SU-DHL-6 (cell line): ENCODE data around the gene CPNE2.

Source experiments
- H2AFZ ChIP-seq: fragments of 200-600 bp; sonication (generic); 2 replicates; pipeline ENCODE4 v1.6.1; 2014; ENCODE audit warnings: low read depth, mild to moderate bottlenecking, moderate library complexity, mixed read lengths, antibody characterized with exemption, low read length; ENCODE audit not compliant: severe bottlenecking
- H3F3A ChIP-seq: fragments of 200-600 bp; shearing (Covaris generic); 2 replicates; pipeline ENCODE4 v1.6.0; 2016; ENCODE audit warnings: antibody characterized with exemption, mild to moderate bottlenecking; ENCODE audit not compliant: insufficient read depth
- H3K27ac ChIP-seq: fragments of 200-600 bp; sonication (generic); 2 replicates; pipeline ENCODE4 v1.5.1; 2016; ENCODE audit warnings: low read depth, mild to moderate bottlenecking, low read length, moderate library complexity, mixed read lengths
- H3K27me3 ChIP-seq: fragments of 200-600 bp; sonication (generic), shearing (Covaris generic); 2 replicates; pipeline ENCODE4 v1.6.0; 2014; ENCODE audit warnings: mild to moderate bottlenecking, low read length
- H3K36me3 ChIP-seq: fragments of 200-600 bp; sonication (generic); 2 replicates; pipeline ENCODE4 v1.6.1; 2014; ENCODE audit warnings: mild to moderate bottlenecking, low read length, mixed read lengths
- H3K4me2 ChIP-seq: fragments of 300-600, 200-600 bp; shearing (Covaris generic), sonication (generic); 2 replicates; pipeline ENCODE4 v1.6.0; 2014; ENCODE audit warnings: low read length, low read depth, mild to moderate bottlenecking; ENCODE audit not compliant: poor library complexity, severe bottlenecking
- H3K4me3 ChIP-seq: fragments of 200-600 bp; sonication (generic); 2 replicates; pipeline ENCODE4 v1.5.1; 2014; ENCODE audit warnings: antibody characterized with exemption, low read length, mild to moderate bottlenecking, mixed read lengths; ENCODE audit not compliant: insufficient read depth, poor library complexity, severe bottlenecking
- H3K79me2 ChIP-seq: fragments of 200-600 bp; sonication (generic); 2 replicates; pipeline ENCODE4 v1.6.1; 2014; ENCODE audit warnings: mild to moderate bottlenecking, low read length, moderate library complexity; ENCODE audit not compliant: insufficient read depth
- H3K9ac ChIP-seq: fragments of 200-600 bp; sonication (generic); 2 replicates; pipeline ENCODE4 v1.7.0; 2014; ENCODE audit warnings: mild to moderate bottlenecking, low read length
- H3K9me2 ChIP-seq: fragments of 200-600 bp; sonication (generic); replicated peaks from 2 replicates; pipeline ENCODE4 v1.6.1; 2014; ENCODE audit warnings: low read length; ENCODE audit not compliant: insufficient read depth
- H3K9me3 ChIP-seq: fragments of 200-600 bp; sonication (generic); 2 replicates; pipeline ENCODE4 v1.6.1; 2014; ENCODE audit warnings: low read length, mixed read lengths; ENCODE audit not compliant: insufficient read depth
- H4K20me1 ChIP-seq: fragments of 200-600 bp; sonication (generic); 2 replicates; pipeline ENCODE4 v1.6.1; 2014; ENCODE audit warnings: low read depth, mild to moderate bottlenecking, antibody characterized with exemption, low read length, moderate library complexity, mixed read lengths
- EZH2phosphoT487 ChIP-seq: fragments of 200-600 bp; sonication (generic), shearing (Covaris generic); conservative IDR thresholded peaks from 2 replicates; pipeline ENCODE4 v1.6.1; 2018; ENCODE audit warnings: mild to moderate bottlenecking, antibody characterized with exemption, low read length, moderate library complexity, mixed read lengths
- TF ChIP-seq, protein P1 (sequence below): fragments of 200-600 bp; sonication (generic); IDR thresholded peaks from one replicate; pipeline ENCODE4 v1.5.1; 2017; ENCODE audit warnings: antibody characterized with exemption, mild to moderate bottlenecking, low read length, moderate library complexity; ENCODE audit not compliant: insufficient read depth, poor library complexity, severe bottlenecking

The CPNE2 gene

DNA sequence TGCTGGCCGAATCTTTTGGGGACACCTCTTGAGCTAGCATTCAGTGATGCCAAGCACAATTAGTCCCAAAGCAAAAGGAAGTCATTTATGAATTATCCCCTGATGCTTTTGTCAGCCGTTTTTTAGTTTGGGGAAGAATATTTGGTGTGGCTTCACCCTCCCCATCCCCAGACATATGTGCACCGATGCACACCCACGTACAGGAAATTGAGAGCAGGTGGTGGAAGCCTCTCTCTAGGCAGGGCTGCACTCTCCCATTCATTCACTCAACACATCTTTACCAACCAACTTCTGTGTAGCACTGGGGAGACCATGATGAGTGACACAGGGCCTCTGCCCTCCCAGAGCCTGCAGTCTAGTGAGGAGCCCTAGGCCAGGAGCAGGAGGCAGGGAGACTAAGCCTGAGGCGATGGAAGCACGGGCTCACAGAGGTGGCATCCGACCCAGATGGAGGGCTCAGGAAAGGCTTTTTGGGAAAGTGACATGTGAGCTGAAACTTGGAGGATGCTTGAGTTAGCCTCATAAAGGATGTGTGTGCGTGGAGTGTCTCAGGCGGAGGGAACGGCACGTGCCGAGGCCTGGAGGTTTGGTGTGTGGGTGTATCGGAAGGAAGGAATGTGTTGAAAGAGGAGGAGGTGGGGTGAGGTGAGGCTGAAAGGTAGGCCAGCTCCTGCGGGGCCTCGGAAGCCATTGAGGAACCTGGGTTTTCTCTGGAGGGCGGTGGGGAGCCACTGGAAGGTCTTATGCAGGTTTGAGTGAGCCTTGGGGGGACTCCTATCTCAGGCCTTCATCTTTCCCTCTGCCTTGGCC is 49.6 kb downstream of the CPNE2 start:
- no peaks in the 10 kb centered on the region for H3K9me2 ChIP-seq
- no peaks in the 10 kb centered on the region for H3F3A ChIP-seq
- H3K9ac ChIP-seq: no peak overlapping the region
- no peaks in the 10 kb centered on the region for H3K36me3 ChIP-seq
- no peaks in the 10 kb centered on the region for H4K20me1 ChIP-seq
- no peaks in the 10 kb centered on the region for H3K9me3 ChIP-seq
- H3K79me2 ChIP-seq: no peaks in the 10 kb centered on the region
- no peak for TF ChIP-seq EZH2phosphoT487
- TF ChIP-seq, protein P1, sequence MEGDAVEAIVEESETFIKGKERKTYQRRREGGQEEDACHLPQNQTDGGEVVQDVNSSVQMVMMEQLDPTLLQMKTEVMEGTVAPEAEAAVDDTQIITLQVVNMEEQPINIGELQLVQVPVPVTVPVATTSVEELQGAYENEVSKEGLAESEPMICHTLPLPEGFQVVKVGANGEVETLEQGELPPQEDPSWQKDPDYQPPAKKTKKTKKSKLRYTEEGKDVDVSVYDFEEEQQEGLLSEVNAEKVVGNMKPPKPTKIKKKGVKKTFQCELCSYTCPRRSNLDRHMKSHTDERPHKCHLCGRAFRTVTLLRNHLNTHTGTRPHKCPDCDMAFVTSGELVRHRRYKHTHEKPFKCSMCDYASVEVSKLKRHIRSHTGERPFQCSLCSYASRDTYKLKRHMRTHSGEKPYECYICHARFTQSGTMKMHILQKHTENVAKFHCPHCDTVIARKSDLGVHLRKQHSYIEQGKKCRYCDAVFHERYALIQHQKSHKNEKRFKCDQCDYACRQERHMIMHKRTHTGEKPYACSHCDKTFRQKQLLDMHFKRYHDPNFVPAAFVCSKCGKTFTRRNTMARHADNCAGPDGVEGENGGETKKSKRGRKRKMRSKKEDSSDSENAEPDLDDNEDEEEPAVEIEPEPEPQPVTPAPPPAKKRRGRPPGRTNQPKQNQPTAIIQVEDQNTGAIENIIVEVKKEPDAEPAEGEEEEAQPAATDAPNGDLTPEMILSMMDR: no peak
- no peak overlapping the region for H3K27ac ChIP-seq
- H2AFZ ChIP-seq: no peak overlapping the region
- no peaks in the 10 kb centered on the region for H3K27me3 ChIP-seq
- H3K4me3 ChIP-seq: no peak overlapping the region
- no peak overlapping the region for H3K4me2 ChIP-seq

DNA sequence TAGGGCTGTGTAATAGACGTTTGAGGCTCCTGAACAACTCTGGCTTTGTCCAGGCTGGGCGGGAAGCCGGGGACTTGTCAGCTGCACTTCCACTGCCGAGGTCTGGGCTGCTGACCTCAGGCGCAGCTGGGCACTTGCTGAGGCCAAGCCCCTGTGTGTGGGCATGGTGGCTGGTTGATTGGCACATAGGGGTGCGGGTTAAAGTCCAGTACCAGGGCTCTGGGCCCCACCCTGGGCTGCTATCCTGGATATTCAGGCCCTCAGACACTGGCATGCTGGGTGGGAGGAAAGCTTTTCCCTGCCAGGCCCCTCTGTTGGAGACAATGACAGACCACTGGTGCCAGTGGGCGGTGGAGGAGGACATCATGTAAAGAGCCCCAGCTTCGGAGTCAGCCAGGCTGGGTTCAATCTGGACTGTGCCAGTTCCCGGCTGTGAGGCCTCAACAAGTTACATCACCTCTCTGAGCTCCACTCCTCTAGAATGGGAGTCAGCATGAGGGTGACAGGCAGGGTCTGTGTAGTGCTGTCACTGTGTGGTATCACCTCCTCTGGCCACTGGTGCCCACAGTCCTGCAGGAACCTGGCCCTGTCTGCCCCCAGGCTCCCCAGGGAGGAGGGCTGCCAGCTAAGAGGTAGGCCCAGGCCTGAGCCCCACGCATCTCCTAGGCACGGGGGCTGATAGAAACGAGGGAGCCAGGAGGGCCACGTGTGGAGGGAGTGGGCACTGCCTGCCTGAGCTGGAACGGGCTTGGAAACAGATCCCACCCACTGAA is 51.0 kb downstream of the CPNE2 start:
- H3F3A ChIP-seq: no peaks in the 10 kb centered on the region
- H3K4me3 ChIP-seq: no peak overlapping the region
- no peaks in the 10 kb centered on the region for H3K36me3 ChIP-seq
- TF ChIP-seq EZH2phosphoT487: no peak
- TF ChIP-seq, protein P1: no peak
- H3K9me3 ChIP-seq: no peaks in the 10 kb centered on the region
- H3K27ac ChIP-seq: no peak overlapping the region
- no peaks in the 10 kb centered on the region for H4K20me1 ChIP-seq
- H3K9me2 ChIP-seq: no peaks in the 10 kb centered on the region
- no peak overlapping the region for H3K9ac ChIP-seq
- H2AFZ ChIP-seq: no peak overlapping the region
- no peak overlapping the region for H3K4me2 ChIP-seq
- no peaks in the 10 kb centered on the region for H3K27me3 ChIP-seq
- H3K79me2 ChIP-seq: no peaks in the 10 kb centered on the region

DNA sequence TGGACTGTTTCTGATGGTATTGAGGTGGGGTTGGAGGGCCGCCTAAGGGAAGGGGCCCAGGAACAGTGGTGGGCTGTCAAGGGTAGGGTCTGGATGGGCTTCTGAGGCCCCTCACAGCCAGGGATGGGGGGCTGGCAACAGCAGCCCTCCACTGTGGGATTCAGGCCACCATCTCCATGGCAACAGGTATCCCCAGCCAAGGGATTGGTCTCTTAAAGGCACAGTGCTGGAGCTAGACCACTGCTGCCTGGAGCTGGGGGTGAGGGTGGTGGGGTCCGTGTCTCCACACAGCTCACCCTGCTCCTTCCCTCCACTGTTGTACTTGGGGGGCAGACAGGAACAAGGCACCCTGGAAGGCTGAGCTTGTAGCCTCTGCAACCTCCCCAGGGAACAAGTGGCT is 51.6 kb downstream of the CPNE2 start:
- no peaks in the 10 kb centered on the region for H3K27me3 ChIP-seq
- H3K27ac ChIP-seq: no peak overlapping the region
- H3K9ac ChIP-seq: no peak overlapping the region
- no peaks in the 10 kb centered on the region for H3K9me3 ChIP-seq
- no peak overlapping the region for H2AFZ ChIP-seq
- H3F3A ChIP-seq: no peaks in the 10 kb centered on the region
- H3K36me3 ChIP-seq: no peaks in the 10 kb centered on the region
- no peak overlapping the region for H3K4me2 ChIP-seq
- TF ChIP-seq, protein P1: no peak
- TF ChIP-seq EZH2phosphoT487: no peak
- no peaks in the 10 kb centered on the region for H3K9me2 ChIP-seq
- H3K4me3 ChIP-seq: no peak overlapping the region
- no peaks in the 10 kb centered on the region for H4K20me1 ChIP-seq
- no peaks in the 10 kb centered on the region for H3K79me2 ChIP-seq
